ENCODE measurements around the gene WNT3A.

DNA sequence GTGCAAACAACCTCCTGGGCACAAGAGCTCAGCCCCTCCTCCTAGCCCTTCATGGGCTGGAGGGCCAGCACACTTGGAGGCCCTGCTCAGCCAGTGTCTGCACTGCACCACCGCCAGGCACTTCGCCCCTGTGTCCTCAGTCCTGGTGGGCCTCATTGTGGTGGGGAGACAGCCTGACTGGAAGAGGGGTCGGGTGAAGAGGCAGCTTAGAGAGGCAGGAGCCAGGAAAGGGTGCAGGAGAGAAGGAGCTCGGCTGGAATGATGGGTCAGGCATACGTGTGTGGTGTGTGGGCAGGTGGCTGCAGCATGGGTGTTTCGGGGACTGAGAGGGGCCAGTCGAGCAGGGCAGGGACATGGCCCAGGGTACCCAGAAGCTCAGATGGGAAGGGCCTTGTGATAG, 4.1 kb downstream of the WNT3A start:
- TF ChIP-seq POLR2A (IDR thresholded peaks at IDR 0.05; ENCODE audit: low read depth, low read length), result no peak
- TF ChIP-seq POLR2AphosphoS5 (IDR thresholded peaks at IDR 0.05; ENCODE audit: low read depth, low read length), result no peak
- no peak for TF ChIP-seq TAF1 (IDR thresholded peaks at IDR 0.05; ENCODE audit: low read depth, low read length)
- TF ChIP-seq PAX5 (IDR thresholded peaks at IDR 0.05; ENCODE audit: insufficient read depth, low read length, severe bottlenecking), result no peak
- TF ChIP-seq SPI1 (IDR thresholded peaks at IDR 0.05; ENCODE audit: low read depth, low read length), result no peak

Measured in GM12891 (cell line).